NCI-H774 (cell line): ENCODE measurements around the gene RBCK1.

Experiments
- DNase-seq: peaks from one replicate; lab custom pipeline; 2025; lab: John Stamatoyannopoulos, UW

The RBCK1 gene

GRCh38 chr20:418858-419365, 10.8 kb downstream of the RBCK1 start:
- DNase-seq: no peak

GRCh38 chr20:419556-420165, 11.6 kb downstream of the RBCK1 start:
- DNase-seq: peak; percentile 88

- no peak for DNase-seq
Measured at GRCh38 chr20:420166-420620, 12.1 kb downstream of the RBCK1 start.

GRCh38 chr20:420721-421574, 12.8 kb downstream of the RBCK1 start:
- peak; percentile 90 for DNase-seq

GRCh38 chr20:421685-422250, 13.7 kb downstream of the RBCK1 start:
- DNase-seq: no peak

DNA sequence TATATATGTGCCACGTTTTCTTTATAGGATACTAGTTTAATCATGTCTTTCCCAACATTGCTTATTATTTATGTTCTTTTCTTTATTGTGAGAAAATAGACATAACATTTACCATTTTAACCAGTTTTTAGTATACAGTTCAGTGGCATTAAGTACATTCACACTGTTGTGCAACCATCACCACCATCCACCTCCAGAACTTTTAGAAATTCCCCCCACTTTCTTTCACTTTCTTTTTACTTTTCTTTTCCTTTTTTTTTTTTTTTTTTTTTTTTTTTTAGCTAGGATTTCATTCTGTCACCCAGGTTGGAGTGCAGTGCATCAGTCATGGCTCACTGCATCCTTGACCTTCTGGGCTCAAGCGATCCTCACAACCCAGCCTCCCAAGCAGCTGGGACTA, 18.5 kb downstream of the RBCK1 start:
- no peak for DNase-seq

- DNase-seq: no peak
Measured at GRCh38 chr20:427401-427800, 19.3 kb downstream of the RBCK1 start.

- no peak for DNase-seq
Measured at GRCh38 chr20:427849-428657, 20.0 kb downstream of the RBCK1 start.

DNA sequence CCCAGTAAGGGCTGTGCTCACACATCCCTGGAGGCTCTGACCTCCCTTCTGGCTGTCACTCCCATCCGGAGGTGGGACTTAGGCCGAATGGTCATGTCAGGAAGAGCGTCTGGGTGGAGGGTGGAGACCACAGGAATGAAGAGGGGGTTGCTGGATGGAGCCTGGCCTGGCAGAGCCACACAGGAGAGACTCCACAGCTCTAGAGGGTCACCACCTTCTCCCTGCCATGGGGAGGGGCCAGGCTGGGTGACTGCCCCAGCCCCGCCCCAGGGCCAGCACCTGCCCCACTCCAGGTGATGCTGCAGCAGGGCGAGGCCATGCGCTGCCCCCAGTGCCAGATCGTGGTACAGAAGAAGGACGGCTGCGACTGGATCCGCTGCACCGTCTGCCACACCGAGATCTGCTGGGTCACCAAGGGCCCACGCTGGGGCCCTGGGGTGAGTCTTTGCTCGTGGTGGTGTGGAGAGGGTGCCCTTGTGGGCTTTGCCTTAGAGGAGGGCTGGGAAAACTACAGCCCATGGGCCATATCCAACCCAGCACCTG, 20.6 kb downstream of the RBCK1 start:
- no peak for DNase-seq

- DNase-seq: no peak
Measured at GRCh38 chr20:430091-430999, 22.2 kb downstream of the RBCK1 start.

DNA sequence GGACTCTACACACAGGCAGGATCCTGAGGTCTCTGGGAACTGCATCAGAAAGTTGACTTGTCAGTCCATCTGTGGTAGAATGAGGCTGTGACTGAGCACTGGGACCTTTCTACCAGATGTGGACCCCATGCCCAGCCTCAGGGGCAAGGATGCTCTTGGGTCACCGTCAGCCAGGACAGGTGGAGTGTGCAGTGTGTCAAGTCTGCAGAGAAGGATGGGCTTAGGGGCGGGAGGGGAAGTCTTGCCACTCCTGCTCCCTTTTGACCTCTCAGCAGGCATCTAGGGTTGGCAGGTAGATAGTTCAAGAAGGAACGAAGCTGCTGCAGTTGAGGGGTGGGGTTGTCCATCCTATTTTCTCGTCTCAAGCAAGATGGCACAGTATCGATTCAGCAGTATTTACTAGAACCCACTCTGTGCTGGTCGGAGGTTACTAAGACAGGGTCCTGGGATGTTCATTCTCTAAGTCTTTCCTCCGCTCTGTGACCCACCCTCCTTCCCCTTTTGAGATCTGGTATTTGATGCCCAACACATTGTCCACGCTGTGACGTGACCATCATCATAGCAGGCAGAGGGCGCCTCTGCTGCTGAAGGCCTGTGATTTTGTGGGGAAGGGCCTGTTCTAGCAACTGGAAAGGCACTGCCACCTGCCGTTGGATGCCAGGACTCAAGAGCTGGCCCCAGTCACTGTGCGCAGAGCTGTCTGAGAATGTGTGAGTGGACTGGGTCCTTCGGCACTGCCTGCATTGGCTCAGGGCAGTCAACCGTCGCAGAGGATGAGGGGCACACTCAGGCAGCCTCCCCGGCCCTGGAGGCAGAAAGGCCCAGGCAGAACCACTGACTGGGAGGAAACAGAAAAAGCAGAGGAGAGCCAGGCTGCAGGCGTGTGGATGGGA, 23.2 kb downstream of the RBCK1 start:
- DNase-seq: no peak

- DNase-seq: no peak
Measured at GRCh38 chr20:432208-432607, 24.1 kb downstream of the RBCK1 start.

DNA sequence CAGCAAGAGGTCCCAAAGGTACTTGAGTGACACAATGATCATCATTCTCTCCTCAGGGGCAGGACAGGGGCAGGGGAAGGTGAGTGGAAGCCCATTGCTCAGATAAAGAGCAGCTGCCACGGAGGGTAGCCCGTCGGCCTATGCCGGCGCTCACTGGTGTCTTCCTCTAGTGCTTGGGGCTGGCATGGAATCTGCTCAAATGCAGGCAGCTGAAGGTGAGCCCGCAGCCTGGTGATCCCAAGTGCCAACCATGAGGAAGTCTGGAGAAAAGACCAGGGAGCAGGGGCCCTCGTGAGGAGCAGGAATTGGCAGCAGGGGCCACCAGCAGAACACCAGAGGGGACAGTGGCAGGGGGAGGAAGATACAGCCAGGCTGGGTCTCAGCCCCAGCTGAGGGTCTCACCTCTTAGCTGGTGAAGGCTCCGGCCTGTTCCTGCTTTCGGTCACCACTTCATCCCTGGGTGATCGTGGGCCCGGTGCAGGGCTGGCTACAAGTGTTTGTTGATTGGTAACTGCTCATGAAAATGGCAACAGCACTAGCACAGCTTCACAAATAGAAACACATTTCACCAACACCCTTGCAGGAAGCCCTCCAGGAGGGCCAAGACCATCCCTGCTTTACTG, 24.7 kb downstream of the RBCK1 start:
- no peak for DNase-seq

- no peak for DNase-seq
Measured at GRCh38 chr20:433300-433975, 25.3 kb downstream of the RBCK1 start.

- no peak for DNase-seq
Measured at GRCh38 chr20:434221-434620, 26.1 kb downstream of the RBCK1 start.

GRCh38 chr20:434661-435419, 26.7 kb downstream of the RBCK1 start:
- no peak for DNase-seq

- DNase-seq: no peak
Measured at GRCh38 chr20:435558-435957, 27.5 kb downstream of the RBCK1 start.

DNA sequence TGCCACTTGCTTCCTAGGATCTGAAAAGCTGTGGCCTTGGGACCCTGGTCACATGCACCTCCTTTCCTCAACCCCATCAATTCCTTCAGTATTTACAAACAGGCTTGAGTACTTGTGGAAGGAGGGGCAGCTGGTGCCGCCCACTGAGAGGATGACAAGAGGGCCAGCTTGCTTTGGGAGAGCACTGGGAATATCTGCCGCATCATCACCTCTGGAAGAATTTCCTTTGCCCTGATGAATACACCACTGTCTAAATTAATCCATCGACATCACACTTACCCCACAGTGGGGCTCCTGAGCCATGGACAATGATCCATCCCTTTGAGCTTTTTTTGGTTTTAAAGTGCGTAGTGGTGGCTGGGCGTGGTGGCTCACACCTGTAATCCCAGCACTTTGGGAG, 28.4 kb downstream of the RBCK1 start:
- DNase-seq: no peak
